ENCODE data around the gene GGT7. TPM values are rescaled to one million over a fixed set of nuclear protein-coding genes. Genes with fewer than 3 reads are reported as not detected.

Gene GGT7
- total RNA-seq, 1 donor from 2014 or later, result 23.7 TPM

DNA sequence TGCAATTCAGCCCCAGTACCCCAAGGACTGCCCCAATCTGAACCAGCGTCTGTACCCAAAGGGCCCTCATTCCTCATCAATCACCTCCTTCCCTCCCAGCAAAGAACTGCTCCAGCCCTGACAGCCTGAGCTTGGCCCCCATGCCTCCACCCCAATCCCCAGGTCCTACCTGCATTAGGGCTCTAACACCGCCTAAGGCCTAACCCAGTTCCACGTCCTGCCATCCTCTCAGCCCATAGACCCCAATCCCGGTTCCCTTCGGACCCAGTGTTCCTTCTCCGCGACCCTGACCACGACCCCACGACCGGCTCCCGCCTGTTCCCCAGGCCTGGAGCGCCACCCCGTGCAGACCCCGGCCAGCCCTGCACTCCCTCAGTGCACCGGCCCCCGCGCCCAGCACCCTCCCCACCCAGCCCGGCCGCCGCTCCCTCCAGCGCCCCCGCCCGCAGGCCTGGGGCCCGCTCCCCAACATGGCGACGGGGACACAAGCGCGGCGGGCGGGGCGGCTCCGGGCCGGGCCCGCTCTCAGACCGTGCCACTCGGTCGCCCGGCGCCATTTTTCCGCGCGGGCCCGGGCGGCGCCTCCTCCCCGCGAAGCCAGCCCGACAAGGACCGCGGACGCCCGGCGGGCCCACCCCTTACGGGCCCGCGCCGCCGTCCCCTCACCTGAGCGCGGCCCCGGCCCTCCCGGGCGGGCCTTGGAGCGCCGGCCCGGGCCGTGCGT lies 47.7 kb downstream of the GGT7 start:
- peaks cover 2% of the 10 kb centered on the region for H3K36me3 Mint-ChIP-seq (ENCODE audit: low read depth)
- H3K9me3 Mint-ChIP-seq (ENCODE audit: low read depth), result no peaks in the 10 kb centered on the region
- H3K4me3 Mint-ChIP-seq (ENCODE audit: unreplicated experiment), result peak overlapping the region; percentile 100
- TF ChIP-seq, protein P1, sequence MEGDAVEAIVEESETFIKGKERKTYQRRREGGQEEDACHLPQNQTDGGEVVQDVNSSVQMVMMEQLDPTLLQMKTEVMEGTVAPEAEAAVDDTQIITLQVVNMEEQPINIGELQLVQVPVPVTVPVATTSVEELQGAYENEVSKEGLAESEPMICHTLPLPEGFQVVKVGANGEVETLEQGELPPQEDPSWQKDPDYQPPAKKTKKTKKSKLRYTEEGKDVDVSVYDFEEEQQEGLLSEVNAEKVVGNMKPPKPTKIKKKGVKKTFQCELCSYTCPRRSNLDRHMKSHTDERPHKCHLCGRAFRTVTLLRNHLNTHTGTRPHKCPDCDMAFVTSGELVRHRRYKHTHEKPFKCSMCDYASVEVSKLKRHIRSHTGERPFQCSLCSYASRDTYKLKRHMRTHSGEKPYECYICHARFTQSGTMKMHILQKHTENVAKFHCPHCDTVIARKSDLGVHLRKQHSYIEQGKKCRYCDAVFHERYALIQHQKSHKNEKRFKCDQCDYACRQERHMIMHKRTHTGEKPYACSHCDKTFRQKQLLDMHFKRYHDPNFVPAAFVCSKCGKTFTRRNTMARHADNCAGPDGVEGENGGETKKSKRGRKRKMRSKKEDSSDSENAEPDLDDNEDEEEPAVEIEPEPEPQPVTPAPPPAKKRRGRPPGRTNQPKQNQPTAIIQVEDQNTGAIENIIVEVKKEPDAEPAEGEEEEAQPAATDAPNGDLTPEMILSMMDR (IDR thresholded peaks at IDR 0.05), result peak; percentile 59
- no peak for DNase-seq (ENCODE audit: low spot score)
- H3K27ac Mint-ChIP-seq (ENCODE audit: unreplicated experiment), result peak overlapping the region; percentile 96
- H3K27me3 Mint-ChIP-seq (ENCODE audit: low read depth), result peaks cover 5% of the 10 kb centered on the region
- peaks cover 37% of the 10 kb centered on the region for H3K4me1 Mint-ChIP-seq (ENCODE audit: low read depth)

DNA sequence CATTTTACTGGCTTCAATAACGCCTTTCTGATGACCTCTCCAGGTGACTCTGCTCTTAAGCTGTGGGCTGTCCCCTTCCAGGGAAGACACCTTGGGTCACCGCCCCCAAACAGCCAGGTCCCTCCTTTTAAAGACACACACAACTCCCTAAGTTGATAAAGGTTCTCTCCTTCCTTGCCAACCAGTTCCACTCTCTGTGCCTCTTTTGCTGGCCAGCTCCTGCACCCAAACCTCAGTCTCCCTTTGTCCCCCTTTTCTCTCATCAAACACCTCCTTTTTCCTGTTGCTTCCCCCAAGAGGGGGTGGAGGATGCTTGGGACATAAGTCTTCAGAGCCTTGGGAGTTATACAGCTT lies 48.2 kb downstream of the GGT7 start:
- Mint-ChIP-seq H3K4me1 (ENCODE audit: low read depth) (peaks cover 37% of the 10 kb centered on the region), H3K36me3 (ENCODE audit: low read depth) (peaks cover 2% of the 10 kb centered on the region), H3K4me3 (ENCODE audit: unreplicated experiment) (peak overlapping the region; percentile 100), H3K27me3 (ENCODE audit: low read depth) (peaks cover under 1% of the 10 kb centered on the region), H3K27ac (ENCODE audit: unreplicated experiment) (peak overlapping the region; percentile 96), H3K9me3 (ENCODE audit: low read depth) (no peaks in the 10 kb centered on the region)
- DNase-seq (ENCODE audit: low spot score), result no peak
- TF ChIP-seq, protein P1 (IDR thresholded peaks at IDR 0.05), result no peak

DNA sequence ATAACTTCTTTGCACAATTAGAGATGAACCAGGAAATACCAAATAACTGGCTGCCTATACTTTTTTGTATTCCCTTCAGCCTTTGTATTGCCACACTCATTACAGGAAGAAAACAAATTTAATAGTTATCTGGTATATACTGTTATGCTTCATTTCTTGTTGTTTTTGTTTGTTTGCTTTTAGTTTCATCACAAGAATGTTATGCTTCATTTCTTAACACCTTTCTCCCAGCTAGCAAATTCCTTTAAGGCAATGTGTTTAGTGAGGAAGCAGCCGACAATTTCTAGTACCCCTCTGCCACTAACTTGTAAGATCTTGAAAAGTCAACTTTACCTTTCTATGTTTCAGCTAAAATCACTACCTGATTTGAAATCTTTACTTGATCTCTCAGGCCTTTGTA lies 48.6 kb downstream of the GGT7 start:
- Mint-ChIP-seq H3K36me3 (ENCODE audit: low read depth) (peaks cover 2% of the 10 kb centered on the region), H3K4me1 (ENCODE audit: low read depth) (peaks cover 39% of the 10 kb centered on the region)
- DNase-seq (ENCODE audit: low spot score), result no peak

DNA sequence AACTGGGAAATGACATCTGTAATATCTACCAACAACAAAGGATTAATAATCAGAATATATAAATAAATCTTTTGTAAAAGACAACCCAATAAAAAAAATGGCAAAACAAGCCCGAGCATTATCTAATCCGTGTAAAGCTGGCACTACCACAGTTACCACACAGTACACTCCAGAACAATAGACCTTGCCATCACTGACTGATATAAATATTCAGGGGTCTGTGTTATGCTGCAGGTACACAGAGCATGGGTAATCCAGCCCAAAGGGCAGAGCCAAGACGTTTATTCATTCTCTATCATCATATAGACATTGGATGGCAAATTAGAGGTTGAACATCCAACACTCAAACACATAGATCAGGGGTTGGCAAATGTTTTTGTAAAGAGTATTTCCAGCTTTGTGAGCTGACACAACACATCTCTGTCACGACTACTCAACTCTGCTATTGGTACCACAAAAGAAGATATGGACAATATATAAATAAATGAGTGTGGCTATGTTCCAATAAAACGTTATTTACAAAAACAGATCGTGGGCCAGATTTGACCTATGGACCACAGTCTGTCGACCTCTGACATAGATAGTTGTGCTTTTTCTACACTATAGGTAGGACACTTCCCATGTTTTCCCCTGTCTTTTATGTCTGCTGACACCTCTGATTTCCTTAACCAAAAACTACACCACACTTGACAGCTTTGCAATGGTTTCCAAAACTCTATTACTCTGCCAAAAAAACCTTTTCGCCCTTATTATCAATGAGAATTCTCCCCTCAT lies 51.7 kb downstream of the GGT7 start:
- Mint-ChIP-seq H3K9me3 (ENCODE audit: low read depth) (no peaks in the 10 kb centered on the region), H3K27me3 (ENCODE audit: low read depth) (no peaks in the 10 kb centered on the region), H3K4me1 (ENCODE audit: low read depth) (peaks cover 49% of the 10 kb centered on the region), H3K36me3 (ENCODE audit: low read depth) (peaks cover 2% of the 10 kb centered on the region), H3K27ac (ENCODE audit: unreplicated experiment) (no peak overlapping the region), H3K4me3 (ENCODE audit: unreplicated experiment) (no peak overlapping the region)
- TF ChIP-seq, protein P1 (IDR thresholded peaks at IDR 0.05), result no peak
- no peak for DNase-seq (ENCODE audit: low spot score)

More for the DNA sequence above, 48.6 kb downstream of the GGT7 start:
- Mint-ChIP-seq H3K27me3 (ENCODE audit: low read depth) (no peaks in the 10 kb centered on the region), H3K9me3 (ENCODE audit: low read depth) (no peaks in the 10 kb centered on the region), H3K27ac (ENCODE audit: unreplicated experiment) (peak overlapping the region; percentile 96), H3K4me3 (ENCODE audit: unreplicated experiment) (peak overlapping the region; percentile 100)
- TF ChIP-seq, protein P1 (IDR thresholded peaks at IDR 0.05), result no peak

DNA sequence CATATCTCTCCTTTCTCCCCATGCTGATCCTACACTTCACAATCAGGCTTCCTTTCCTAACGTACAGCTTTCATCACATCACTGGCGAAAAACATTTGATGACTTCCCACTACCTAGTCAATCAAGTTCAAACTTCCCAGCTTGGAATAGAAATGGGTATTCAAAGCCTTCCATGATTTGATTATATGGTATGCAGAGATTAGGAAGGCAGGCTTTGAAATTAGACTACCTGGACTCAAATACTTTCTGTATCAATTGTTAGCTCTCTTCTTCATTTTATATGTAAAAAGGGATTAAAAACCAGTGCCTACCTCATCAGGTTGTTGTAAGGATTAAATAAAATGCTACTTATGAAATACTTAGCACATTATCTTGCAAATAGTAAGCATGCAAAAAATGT lies 54.9 kb downstream of the GGT7 start:
- no peak overlapping the region for H3K4me3 Mint-ChIP-seq (ENCODE audit: unreplicated experiment)
- peaks cover 34% of the 10 kb centered on the region for H3K4me1 Mint-ChIP-seq (ENCODE audit: low read depth)
- TF ChIP-seq, protein P1 (IDR thresholded peaks at IDR 0.05), result no peak
- H3K9me3 Mint-ChIP-seq (ENCODE audit: low read depth), result no peaks in the 10 kb centered on the region
- H3K27me3 Mint-ChIP-seq (ENCODE audit: low read depth), result no peaks in the 10 kb centered on the region
- no peak overlapping the region for H3K27ac Mint-ChIP-seq (ENCODE audit: unreplicated experiment)
- no peaks in the 10 kb centered on the region for H3K36me3 Mint-ChIP-seq (ENCODE audit: low read depth)
- DNase-seq (ENCODE audit: low spot score), result no peak
